GM21786 (cell line): ENCODE results near the gene ZBTB40.

ENCODE experiments used
- ATAC-seq: cut with Tn5 transposase; IDR thresholded peaks from one replicate; pipeline ENCODE4 v1.9.1; 2021; ENCODE audit not compliant: unreplicated experiment

Gene ZBTB40

DNA sequence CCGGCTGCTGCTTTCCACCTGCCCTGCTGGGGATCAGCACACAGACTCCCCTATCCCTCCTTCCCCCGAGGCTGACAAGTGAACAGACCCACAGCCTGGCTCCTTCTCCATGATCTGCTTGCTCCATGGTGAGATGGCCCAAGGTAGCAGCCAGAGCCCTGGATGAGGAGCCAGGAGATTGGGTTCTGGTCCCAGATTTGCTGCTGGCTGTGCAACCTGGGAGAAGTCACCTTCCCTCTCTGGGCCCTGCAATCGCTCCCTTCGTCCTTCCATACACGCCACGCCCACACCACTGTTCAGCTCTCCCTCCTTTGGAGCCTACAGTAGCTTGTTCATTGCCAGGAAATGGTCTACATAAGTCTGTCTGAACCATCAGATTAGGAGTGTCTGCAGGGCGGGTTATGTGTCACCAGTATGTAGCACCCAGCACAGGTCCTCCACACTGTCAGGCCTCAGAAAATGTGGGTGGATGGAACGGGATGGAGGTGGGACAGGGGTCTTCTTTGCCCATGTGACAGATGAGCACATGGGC lies 102.4 kb downstream of the ZBTB40 start:
- ATAC-seq, result no peak

DNA sequence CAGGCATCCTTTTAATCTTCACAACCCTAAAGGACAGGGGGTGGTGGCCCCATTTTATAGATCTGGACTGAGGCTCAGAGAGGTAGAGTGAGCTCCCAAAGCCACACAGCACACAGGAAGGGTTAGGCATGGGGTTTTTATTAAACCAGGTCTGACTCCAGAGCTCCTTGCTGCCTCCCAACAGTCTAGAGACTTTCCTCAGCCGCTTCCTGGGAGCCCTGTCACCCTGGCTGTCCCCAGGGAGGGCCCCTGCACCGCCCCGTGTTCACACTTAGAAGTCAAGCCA lies 103.7 kb downstream of the ZBTB40 start:
- ATAC-seq, result no peak

DNA sequence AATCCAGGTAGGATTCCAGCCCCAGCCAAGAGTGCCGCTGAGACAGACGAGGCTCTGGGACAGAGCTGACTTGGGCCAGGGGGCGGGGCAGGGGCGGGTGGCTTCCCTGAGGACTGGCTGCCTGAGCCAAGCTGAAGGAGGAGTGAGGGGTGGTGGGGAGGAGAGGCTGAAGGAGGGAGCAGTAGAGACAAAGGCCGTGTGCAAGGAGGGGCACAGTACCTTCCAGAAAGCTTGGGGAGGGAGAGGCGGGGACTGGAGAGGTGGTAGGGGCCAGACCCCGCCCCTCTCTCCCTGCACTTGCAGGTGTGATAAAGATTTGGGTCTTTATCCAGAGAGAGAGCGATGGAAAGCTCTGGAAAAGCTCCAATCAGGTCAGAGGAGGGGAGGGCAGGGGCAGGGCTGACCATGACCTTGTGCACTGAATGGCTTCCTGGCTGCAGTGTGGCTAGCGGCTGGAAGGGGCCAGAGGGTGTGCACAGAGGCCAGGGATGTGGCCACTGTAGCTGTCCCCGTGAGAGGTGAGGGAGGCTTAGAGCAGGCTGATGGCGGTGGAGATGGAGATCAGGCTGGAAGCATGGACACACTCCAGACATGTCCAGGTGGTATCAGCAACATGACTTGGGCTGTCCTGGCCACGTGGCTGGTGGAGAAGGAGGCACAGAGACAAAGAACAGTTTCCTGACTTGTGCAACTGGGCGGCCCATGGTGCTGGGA lies 104.9 kb downstream of the ZBTB40 start:
- ATAC-seq, result no peak

DNA sequence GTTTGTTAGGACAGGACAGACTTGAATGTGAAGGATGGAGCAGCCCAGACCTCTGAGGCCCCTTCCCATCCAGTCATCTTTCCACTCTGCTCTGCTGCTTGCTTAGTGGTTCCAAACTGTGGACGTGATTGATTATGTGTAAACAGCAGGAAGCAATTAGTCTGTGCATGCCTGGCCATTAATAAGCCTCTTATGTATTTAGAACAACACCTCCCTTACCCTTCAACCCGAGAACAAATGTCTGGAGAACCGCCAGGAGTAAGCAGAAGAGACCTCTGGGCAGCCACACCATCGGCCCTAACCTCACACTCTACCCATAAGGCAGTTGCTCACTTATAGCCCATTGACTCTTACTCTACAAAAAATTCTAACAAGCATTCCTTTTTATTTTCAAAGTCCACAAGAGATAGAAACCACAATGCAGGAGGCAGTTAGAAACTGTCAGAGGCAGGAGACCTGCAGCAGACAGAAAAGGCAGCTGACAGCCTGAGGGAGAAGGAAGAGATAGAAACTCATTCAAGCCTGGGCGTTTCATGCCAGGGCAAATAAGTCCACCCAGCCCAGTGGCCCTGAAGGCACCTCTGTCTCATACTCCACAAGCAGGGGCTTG lies 105.8 kb downstream of the ZBTB40 start:
- no peak for ATAC-seq

DNA sequence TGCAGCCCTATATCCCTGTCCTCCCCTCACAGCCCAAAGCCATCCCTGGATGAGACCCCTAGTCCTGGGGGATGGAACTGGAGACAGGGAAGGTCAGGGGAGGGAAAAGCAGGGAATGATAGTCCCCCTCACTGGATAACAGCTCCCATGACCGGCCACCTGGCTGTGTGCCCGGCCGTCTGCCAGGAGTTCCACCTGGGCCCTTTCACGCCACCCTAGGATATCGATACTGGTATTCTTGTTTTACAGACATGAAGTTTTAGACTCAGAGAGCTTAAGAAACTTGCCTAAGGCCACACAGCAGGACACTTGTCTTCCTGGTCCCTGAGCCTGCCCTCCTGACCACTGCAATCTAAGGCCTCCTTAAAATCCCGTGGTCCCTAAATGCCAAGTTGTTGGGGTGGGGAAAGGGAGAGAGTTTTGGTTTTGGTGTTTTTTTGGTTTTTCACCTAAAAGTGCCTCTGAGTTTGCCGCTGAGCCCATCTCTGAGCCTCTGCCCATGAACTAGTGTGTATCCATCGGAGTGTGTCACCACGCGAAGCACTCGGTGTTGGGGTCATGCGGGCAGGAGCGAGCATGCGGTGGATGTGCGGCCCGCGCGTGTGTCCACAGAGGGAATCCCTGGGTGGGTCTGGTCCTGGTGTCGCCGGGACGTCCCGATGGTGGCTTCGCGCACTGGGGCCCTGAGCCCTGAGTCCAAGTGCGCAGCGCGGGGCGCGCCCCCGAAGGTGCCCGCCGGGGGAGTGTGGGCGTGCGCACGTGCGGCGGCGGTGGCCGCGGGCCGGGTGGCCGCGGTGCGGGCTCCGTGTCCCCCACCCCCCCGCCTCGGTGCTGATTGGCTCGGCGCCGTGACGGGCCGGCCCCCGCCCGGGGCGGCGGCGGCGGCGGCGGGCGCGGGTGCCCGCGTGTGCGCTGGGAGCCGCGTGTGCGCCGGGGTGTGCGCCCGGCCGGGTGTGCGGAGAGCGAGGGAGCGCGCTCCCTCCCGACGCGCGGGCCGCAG lies 111.2 kb downstream of the ZBTB40 start, which contains the start of gene EPHA8:
Gene EPHA8, plus strand, starts transcription at position 906 of the 1,000 bp plus-strand sequence. CDS start 147 bp downstream, outside the sequence.
- no peak for ATAC-seq

DNA sequence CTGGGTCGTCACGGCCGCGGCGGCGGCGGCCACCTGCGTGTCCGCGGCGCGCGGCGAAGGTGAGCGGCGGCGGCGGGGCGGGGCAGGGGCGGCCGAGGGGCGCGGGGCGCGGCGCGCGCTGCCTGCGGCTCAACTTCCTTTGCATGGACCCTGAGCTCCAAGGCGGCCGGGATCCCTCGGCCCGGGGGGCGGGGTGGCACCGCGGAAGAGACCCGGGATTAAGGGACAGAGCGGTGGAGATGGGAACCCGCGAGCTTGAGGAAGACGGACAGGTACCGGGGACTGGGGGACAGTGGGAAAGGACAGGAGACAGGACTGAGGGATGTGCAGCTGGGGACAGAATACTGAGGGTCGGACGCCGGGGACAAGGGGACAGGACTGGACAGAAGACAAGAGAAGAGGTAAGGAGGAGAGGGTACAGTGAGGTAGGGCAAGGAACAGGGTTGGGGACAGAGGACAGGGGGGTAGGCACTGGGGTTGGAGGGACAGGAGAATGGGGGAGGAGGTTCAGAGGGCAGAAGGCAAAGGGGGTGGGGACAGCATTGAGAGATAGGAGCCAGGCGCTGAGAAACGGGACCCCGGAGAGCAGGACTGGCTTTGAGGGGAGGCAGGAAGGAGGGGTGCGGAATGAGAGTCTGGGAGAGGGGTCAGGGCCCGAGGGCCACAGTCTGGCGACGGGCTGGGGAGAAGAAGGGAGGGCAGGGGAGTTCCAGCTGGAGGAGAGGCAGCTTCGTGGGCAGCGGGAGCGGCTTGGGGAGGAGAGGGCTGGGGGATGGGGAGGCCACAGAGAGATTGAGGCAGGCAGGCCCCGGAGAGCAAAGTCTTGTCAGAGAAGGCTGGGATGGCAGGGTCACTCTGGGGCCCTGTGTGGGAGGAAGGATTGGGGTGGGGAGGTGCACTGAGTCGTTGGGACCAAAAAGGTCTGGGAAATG lies 112.3 kb downstream of the ZBTB40 start:
- ATAC-seq, result no peak

DNA sequence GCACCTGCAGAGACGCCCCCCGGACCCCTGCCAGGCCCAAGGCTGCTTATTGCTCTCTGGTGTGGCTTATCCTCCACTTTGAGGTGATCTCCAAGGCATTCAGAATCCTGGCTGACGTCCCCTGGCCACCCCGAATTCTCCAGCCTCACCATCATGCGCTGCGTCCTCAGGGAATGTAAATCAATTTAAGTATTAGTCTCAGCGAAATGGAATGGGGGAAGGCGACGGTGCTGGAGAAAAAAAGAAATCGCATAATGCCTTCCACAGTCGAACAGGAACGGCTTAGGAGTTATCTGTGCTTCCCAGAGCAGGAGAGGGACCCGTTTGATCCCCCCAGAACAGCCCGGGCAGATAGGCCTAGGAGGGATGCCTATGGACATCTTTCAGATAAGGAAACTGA lies 114.5 kb downstream of the ZBTB40 start:
- no peak for ATAC-seq

DNA sequence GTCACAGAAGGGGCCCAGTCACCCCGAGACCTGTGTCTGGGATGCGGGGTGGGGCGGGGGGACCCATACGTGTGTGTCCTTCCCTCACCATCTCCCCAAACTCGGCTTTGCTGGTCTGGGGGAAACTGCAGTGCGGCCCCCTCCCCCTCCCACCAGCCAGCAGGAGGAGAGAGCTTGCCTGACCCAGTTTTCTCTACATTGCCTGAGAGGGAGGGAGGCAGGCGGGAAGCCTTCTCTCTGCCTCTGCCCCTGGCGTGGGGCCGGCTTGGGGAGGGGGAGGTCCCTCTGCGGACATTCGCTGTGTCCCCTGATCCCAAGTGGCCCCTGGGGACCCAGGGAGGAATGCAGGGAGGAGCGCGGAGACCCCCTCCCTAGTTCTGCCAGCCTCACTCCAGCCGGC lies 115.5 kb downstream of the ZBTB40 start:
- ATAC-seq, result no peak

DNA sequence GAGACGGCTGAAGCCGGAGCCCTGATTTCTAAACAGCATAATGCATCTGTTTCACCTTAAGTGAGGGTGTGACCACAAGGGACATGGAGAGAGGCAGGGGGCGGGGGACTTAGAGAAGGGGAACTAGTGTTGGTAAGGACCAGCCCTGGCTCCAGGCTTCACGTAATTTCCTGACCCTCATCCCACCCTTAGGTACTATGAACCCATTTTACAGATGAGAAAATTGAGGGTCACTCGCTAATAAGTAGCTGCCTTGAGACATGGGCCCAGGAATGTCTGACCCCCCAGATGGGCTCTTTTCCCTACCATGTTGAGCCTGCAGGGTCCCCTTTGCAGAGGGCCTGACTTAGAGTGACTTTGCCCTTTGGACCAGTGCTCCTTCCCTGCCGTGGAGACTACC lies 116.3 kb downstream of the ZBTB40 start:
- no peak for ATAC-seq

DNA sequence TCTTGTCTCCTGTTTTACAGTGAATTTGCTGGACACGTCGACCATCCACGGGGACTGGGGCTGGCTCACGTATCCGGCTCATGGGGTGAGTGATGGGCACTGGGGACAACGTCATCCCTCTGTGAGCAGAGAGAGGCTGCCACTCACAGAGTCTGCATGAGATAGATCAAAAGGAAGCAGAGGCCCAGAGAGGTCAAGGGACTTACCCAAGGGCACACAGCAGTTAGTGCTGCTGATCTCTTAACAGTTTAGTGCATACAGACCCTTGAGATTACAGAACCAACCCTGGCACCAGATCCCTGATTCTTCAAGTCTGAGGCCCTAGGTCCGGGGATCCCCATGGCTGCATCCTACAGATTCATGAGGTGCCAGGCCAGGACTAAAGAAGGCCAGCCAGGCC lies 117.6 kb downstream of the ZBTB40 start:
- no peak for ATAC-seq

DNA sequence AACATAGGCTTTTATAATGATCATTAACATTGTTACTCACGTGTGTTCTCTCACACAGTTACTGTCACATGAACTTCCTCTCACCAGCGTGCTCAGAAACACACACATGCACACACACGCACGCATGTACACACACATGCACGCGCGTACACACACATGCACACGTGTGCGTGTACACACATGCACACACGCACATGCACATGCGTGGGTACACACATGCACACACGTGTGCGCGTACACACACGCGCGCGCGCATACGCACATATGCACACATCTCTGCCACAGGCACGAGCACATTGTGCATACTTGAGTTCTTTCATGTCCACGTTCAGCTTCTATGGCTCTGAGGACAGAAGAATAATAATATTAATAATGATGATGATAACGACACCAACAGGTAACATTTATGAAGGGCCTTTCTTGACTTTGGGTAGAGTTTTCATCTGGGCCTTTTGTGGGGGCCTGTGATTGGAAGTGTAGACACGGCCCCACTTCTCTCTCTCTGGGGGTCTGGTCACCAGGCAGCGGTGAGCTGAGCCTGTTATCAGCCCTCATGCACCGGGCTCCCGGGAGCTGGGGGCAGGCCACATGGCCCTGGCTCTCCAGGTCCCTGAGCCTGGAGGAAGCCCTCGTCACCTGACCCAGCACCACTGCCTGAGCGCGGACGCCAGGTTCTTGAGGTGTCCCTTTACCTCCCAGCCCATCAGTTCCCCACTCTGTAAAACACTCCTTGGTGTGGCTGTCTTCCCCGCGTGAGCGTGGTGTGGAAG lies 118.7 kb downstream of the ZBTB40 start:
- no peak for ATAC-seq

DNA sequence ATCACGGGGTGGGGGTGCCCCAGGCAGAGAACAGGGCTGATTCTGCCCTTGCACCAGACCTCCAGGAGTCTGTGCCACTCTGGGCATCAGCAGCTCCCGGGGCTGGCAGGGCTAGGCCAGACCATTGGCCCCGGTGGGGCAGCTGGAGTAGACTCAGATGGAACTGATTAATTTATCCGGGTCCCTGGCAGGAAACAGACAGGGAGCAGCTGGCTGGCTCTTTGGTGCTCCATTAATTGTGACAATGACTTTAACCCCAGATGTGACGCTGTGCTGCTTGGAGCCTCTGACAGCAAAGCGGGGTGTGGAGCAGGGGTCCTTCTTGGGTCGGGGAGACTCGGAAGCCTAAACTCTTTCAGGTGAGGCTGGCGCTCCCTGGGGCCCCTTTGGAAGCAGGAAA lies 121.2 kb downstream of the ZBTB40 start:
- no peak for ATAC-seq

DNA sequence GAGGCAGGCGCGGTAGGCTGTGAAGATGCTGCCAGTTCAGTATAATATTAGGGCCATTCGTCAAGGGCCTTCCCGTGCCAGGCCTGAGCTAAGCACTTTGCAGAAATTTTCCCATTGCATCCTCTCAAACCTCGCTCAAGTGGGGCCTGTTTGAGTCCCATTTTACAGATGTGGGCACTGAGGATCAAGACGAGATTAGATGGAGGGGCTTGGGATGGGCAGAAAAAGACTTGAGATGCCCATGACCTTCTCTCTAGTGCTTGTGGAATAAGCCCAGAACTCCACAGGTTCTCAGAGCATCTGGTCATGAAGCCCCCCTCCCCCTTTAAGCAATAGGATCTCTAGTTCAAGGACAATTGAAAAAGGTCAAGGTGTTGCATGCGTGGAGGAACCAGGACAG lies 121.6 kb downstream of the ZBTB40 start:
- ATAC-seq, result no peak

DNA sequence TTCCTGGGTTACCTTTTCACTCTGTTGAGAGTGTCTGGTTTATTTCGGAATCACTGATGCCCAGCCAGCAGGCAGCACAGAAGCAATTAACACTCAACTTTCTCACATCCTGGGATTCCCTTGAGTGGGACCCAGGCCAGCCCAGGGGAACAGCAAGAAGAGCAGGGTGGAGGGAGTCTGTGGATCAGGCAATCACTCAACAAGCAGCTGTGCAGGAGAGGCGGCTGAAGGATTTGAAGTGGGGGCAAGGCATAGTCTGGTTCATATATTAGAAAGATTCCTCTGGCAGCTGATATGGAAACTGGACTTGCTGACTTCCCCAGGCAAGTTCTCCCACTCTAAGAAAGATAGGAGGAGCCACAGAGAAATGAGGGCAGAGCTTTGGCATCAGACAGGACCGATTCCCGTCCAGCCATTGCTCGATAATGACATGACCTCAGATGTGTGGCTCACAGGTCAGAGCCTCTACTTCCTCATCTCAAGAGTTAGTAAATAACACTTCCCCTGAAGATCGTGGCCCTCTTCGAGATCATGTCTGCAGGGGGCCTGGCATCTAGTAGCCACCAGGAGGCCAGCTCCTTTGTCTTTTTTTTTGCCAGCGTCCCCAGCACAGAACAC lies 124.0 kb downstream of the ZBTB40 start:
- ATAC-seq, result no peak

DNA sequence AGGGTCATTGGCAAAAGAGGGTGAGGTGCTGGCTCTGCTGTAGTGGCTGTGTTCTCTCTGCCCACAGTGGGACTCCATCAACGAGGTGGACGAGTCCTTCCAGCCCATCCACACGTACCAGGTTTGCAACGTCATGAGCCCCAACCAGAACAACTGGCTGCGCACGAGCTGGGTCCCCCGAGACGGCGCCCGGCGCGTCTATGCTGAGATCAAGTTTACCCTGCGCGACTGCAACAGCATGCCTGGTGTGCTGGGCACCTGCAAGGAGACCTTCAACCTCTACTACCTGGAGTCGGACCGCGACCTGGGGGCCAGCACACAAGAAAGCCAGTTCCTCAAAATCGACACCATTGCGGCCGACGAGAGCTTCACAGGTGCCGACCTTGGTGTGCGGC lies 124.5 kb downstream of the ZBTB40 start:
- ATAC-seq, result no peak

DNA sequence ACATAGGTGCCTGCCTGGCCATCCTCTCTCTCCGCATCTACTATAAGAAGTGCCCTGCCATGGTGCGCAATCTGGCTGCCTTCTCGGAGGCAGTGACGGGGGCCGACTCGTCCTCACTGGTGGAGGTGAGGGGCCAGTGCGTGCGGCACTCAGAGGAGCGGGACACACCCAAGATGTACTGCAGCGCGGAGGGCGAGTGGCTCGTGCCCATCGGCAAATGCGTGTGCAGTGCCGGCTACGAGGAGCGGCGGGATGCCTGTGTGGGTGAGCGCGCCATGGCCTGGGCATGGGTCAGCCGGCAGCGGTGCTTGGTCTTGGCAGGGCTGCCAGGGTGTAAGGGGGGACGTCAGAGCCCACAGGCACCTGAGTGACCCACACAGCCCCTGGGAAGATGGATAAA lies 125.0 kb downstream of the ZBTB40 start:
- no peak for ATAC-seq

DNA sequence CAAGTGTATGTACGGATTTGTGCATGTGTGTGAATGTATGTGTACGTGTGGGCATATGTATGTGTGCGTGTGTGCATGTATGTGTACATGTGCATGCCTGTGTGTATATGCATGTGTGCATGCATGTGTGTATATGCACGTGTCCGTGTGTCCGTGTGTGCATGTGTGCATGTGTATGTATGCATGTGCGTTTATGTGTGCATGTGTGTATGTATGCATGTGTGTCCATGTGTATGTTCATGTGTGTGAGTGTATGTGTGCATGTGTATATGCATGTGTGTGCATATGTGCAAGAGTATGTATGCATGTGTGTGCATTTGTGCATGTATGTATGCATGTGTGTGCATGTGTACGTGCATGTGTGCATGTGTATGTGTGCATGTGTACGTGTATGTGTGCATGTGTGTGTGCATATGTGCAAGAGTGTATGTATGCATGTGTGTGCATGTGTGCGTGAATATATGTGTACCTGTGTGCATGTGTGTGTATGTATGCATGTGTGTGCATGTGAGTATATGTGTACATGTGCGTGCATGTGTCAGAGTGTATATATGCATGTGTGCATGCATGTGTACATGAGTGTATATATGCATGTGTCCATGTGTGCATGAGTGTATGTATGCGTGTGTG lies 127.2 kb downstream of the ZBTB40 start:
- no peak for ATAC-seq

DNA sequence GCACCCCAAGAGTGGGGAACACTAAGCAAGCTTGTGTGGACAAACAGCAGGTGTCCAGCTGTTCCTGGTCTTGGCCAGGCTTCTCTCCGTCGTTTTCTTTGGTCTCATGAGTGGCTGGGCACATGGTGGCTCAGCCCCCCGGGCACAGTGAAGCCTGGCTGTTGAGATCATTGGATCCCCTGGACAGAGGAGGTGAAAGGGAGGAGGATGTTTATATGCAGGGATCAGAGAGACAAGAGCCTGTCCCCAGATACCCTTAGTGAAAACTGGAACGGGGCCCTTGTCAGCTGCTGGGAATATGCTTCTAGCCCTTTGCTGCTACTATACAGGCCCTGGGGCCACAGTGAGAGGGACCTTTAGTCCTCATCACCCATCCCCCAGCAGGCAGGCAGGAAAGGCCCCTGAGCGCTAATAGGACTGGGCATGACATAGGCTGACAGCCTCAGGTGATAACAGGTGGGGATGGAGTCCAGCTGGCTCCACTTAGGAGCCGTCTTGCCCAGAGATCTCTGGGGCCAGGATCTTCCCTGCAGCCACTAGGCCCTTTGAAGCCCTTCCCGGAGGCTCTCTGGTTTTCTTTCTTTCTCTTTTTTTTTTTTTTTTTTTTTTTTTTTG lies 128.0 kb downstream of the ZBTB40 start:
- ATAC-seq, result no peak
